ENCODE measurements around the gene SGSM1. TPM values are rescaled to one million over a fixed set of nuclear protein-coding genes. Genes with fewer than 3 reads are reported as not detected.

SGSM1 gene
- total RNA-seq, 4 donors from 2014 or later = 0.07 to 0.44 (median 0.41) TPM; not detected in 1

GRCh38 chr22:24871611-24872205 lies 65.7 kb downstream of the SGSM1 start:
- no peak for ATAC-seq
- Histone ChIP-seq H3K36me3 (no peaks in the 10 kb centered on the region), H3K4me3 (no peak overlapping the region), H3K9me3 (no peaks in the 10 kb centered on the region), H3K27me3 (no peaks in the 10 kb centered on the region), H3K4me1 (no peaks in the 10 kb centered on the region), H3K27ac (no peak overlapping the region)
- no peak for DNase-seq
- TF ChIP-seq POLR2A (IDR thresholded peaks at IDR 0.05) = no peak
- TF ChIP-seq, protein P1, sequence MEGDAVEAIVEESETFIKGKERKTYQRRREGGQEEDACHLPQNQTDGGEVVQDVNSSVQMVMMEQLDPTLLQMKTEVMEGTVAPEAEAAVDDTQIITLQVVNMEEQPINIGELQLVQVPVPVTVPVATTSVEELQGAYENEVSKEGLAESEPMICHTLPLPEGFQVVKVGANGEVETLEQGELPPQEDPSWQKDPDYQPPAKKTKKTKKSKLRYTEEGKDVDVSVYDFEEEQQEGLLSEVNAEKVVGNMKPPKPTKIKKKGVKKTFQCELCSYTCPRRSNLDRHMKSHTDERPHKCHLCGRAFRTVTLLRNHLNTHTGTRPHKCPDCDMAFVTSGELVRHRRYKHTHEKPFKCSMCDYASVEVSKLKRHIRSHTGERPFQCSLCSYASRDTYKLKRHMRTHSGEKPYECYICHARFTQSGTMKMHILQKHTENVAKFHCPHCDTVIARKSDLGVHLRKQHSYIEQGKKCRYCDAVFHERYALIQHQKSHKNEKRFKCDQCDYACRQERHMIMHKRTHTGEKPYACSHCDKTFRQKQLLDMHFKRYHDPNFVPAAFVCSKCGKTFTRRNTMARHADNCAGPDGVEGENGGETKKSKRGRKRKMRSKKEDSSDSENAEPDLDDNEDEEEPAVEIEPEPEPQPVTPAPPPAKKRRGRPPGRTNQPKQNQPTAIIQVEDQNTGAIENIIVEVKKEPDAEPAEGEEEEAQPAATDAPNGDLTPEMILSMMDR (IDR thresholded peaks at IDR 0.05 in 4 of 5, conservative IDR thresholded peaks at IDR 0.05 in 1 of 5) = no peak
- in situ Hi-C loops (cut with MboI; ENCODE audit: low sequenced_read_pairs in 4 of 4) (no loop called here), intact Hi-C loops (cut with DNase I; ENCODE audit: low total_unique reads) (no loop called here)

DNA sequence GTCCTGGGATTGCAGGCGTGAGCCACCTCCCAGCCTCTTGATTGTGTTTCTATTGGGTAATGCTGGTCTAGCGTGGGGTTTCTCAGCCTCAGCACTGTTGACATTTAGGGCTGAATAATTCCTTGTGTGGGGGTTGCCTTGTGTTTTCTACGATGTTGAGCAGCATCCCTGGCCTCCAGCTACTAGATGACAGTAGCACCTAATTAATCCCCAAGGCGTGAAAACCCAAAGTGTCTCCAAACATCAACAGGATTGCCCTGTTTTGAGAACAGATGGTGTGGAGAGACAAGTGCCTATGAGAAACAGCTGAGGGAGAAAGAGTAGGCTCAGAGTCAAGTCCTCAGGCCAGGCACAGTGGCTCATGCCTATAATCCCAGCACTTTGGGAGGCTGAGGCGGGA lies 67.2 kb downstream of the SGSM1 start:
- no peaks in the 10 kb centered on the region for H3K9me3 ChIP-seq
- no peaks in the 10 kb centered on the region for H3K4me1 ChIP-seq
- intact Hi-C loops (cut with DNase I; ENCODE audit: low total_unique reads) = no loop called here
- no peak for DNase-seq
- H3K36me3 ChIP-seq = no peaks in the 10 kb centered on the region
- H3K27ac ChIP-seq = no peak overlapping the region
- ATAC-seq = no peak
- in situ Hi-C loops (cut with MboI; ENCODE audit: low sequenced_read_pairs in 4 of 4) = no loop called here
- no peak for TF ChIP-seq POLR2A (IDR thresholded peaks at IDR 0.05)
- TF ChIP-seq, protein P1 (IDR thresholded peaks at IDR 0.05 in 4 of 5, conservative IDR thresholded peaks at IDR 0.05 in 1 of 5) = no peak
- no peaks in the 10 kb centered on the region for H3K27me3 ChIP-seq
- no peak overlapping the region for H3K4me3 ChIP-seq

GRCh38 chr22:24875862-24876506 lies 70.0 kb downstream of the SGSM1 start:
- Histone ChIP-seq H3K4me1 (no peaks in the 10 kb centered on the region), H3K4me3 (no peak overlapping the region), H3K27ac (no peak overlapping the region), H3K36me3 (no peaks in the 10 kb centered on the region), H3K9me3 (no peaks in the 10 kb centered on the region), H3K27me3 (no peaks in the 10 kb centered on the region)
- DNase-seq (no peak), ATAC-seq (no peak)
- in situ Hi-C loops (cut with MboI; ENCODE audit: low sequenced_read_pairs in 4 of 4) = no loop called here
- TF ChIP-seq POLR2A (IDR thresholded peaks at IDR 0.05) = no peak
- TF ChIP-seq, protein P1 (IDR thresholded peaks at IDR 0.05 in 4 of 5, conservative IDR thresholded peaks at IDR 0.05 in 1 of 5) = no peak
- intact Hi-C loops (cut with DNase I; ENCODE audit: low total_unique reads) = no loop called here

DNA sequence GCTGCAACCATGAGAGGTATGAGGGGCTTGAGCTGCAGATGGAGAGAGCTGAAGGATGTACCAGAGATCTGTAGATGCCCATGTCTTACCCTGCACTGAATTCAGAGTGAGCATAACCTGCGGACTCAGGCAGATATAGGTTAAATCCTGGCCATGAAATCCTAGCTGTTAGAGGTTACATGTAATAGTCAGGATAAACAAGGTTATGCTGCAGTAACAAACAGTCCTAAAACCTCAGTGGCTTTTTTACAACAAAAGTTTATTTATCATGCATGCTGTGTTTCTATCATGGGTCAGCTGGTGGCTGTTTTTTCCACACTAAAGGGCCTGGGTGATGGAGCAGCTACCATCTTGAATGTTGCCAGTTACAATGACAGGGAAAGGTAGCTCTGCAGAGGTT lies 70.7 kb downstream of the SGSM1 start:
- H3K27ac ChIP-seq = no peak overlapping the region
- no peaks in the 10 kb centered on the region for H3K27me3 ChIP-seq
- DNase-seq = no peak
- no peak for ATAC-seq
- in situ Hi-C loops (cut with MboI; ENCODE audit: low sequenced_read_pairs in 4 of 4) (no loop called here), intact Hi-C loops (cut with DNase I; ENCODE audit: low total_unique reads) (no loop called here)
- no peak for TF ChIP-seq POLR2A (IDR thresholded peaks at IDR 0.05)
- TF ChIP-seq, protein P1 (IDR thresholded peaks at IDR 0.05 in 4 of 5, conservative IDR thresholded peaks at IDR 0.05 in 1 of 5) = no peak
- no peaks in the 10 kb centered on the region for H3K9me3 ChIP-seq
- no peaks in the 10 kb centered on the region for H3K36me3 ChIP-seq
- no peak overlapping the region for H3K4me3 ChIP-seq
- H3K4me1 ChIP-seq = no peaks in the 10 kb centered on the region

Data from gastrocnemius medialis (tissue), 4 donors.